DND-41 (cell line): ENCODE measurements around the gene CITED2.
"Not testable (repeated sequence)": the region's sequence is repeated elsewhere in the genome, so short reads cannot be mapped to it uniquely, and the experiment has no call there.

Experiments used
- ATAC-seq: fragments of 200-7000 bp; cut with Tn5 transposase; 3 replicates; pipeline ENCODE4 v1.9.1; 2021; ENCODE audit warnings: low read depth; ENCODE audit not compliant: insufficient read depth
- DNase-seq: peaks from one replicate; pipeline ENCODE4 v3.0.0-alpha.2; 2020
- H2AFZ ChIP-seq: 2 replicates; pipeline ENCODE4 v1.6.0; 2012; ENCODE audit warnings: low read depth, low read length
- H3K27ac ChIP-seq: 2 replicates; pipeline ENCODE4 v1.5.1; 2012; ENCODE audit warnings: low read length, inconsistent platforms
- H3K27me3 ChIP-seq: fragments of 200-600 bp; sonication (generic); 2 replicates; pipeline ENCODE4 v1.6.0; 2012; ENCODE audit warnings: low read length, mild to moderate bottlenecking, inconsistent platforms; ENCODE audit not compliant: insufficient read depth, poor library complexity
- H3K36me3 ChIP-seq: 2 replicates; pipeline ENCODE4 v1.5.1; 2012; ENCODE audit warnings: low read length, inconsistent platforms; ENCODE audit not compliant: insufficient read depth
- H3K4me1 ChIP-seq: 2 replicates; pipeline ENCODE4 v1.5.1; 2012; ENCODE audit warnings: mild to moderate bottlenecking, low read length; ENCODE audit not compliant: insufficient read depth
- H3K4me2 ChIP-seq: 2 replicates; pipeline ENCODE4 v1.6.0; 2012; ENCODE audit warnings: mild to moderate bottlenecking, moderate library complexity, low read length, inconsistent platforms; ENCODE audit not compliant: insufficient read depth
- H3K4me3 ChIP-seq, 2 experiments: fragments of 200-600 bp in 1 of 2; shearing (Covaris generic) in 1 of 2; 2 replicates each; pipeline ENCODE4 v1.5.1; 2012 to 2016; ENCODE audit warnings: inconsistent platforms in 2 of 2, low read length in 2 of 2, mild to moderate bottlenecking in 2 of 2, low read depth in 1 of 2, moderate library complexity in 1 of 2
- H3K79me2 ChIP-seq: 2 replicates; pipeline ENCODE4 v1.6.0; 2012; ENCODE audit warnings: low read length, inconsistent platforms; ENCODE audit not compliant: insufficient read depth
- H3K9ac ChIP-seq: 2 replicates; pipeline ENCODE4 v1.6.0; 2012; ENCODE audit warnings: low read depth, mild to moderate bottlenecking, inconsistent platforms, low read length, moderate library complexity
- H3K9me3 ChIP-seq: 2 replicates; pipeline ENCODE4 v1.5.1; 2012; ENCODE audit warnings: low read length, moderate library complexity, mild to moderate bottlenecking, inconsistent platforms; ENCODE audit not compliant: insufficient read depth, severe bottlenecking
- H4K20me1 ChIP-seq: 2 replicates; pipeline ENCODE4 v1.6.0; 2012; ENCODE audit warnings: low read length; ENCODE audit not compliant: insufficient read depth
- CTCF ChIP-seq: IDR thresholded peaks from 2 replicates; pipeline ENCODE4 v1.5.1; 2012; ENCODE audit warnings: borderline replicate concordance, low read length, moderate library complexity, mild to moderate bottlenecking; ENCODE audit not compliant: poor library complexity, severe bottlenecking; ENCODE audit errors: extremely low read depth
- EZH2 ChIP-seq: IDR thresholded peaks from 3 replicates; pipeline ENCODE4 v1.6.1; 2012; ENCODE audit warnings: borderline replicate concordance, low read depth, mild to moderate bottlenecking, moderate library complexity, low read length, inconsistent platforms; ENCODE audit not compliant: severe bottlenecking

The CITED2 gene

DNA sequence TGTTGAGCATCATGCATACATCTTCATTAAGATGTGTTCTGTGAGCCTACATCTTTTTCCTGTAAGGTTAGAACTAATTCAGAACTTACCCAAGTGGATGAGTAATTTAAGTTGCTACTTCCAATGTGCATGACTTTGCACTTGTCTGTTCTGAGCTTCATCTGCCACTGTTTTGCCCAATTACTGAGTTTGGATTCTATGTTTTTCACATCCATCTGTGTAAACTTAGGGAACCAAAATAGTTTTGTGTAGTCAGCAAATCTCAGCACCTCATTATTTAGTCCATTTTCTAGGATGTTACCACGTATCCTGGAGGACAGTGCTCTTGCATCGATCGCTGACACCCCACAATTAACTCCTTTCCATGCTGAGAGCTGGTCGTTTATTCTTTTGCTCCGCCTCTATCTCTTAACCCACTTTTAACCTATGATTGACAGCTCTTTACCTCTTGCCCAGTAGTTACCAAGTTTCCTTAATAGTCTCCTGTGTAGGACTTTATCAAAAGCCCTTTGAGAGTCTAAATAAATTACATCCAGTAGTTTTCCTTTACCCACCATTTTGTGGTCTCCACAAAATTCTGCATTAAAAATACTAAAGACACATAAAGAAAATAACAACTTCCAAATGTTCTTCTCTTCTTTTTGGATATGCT is 44.2 kb upstream of the CITED2 start:
- Histone ChIP-seq H3K27me3 (peaks cover 14% of the 10 kb centered on the region), H4K20me1 (no peaks in the 10 kb centered on the region), H3K36me3 (no peaks in the 10 kb centered on the region), H3K9ac (no peak overlapping the region), H3K4me1 (no peaks in the 10 kb centered on the region), H3K9me3 (no peaks in the 10 kb centered on the region), H3K27ac (no peak overlapping the region), H3K79me2 (no peaks in the 10 kb centered on the region), H3K4me3 (no peak overlapping the region), H2AFZ (no peak overlapping the region), H3K4me2 (no peak overlapping the region)
- no peak for ATAC-seq
- no peak for DNase-seq
- TF ChIP-seq CTCF (no peak), EZH2 (no peak)

DNA sequence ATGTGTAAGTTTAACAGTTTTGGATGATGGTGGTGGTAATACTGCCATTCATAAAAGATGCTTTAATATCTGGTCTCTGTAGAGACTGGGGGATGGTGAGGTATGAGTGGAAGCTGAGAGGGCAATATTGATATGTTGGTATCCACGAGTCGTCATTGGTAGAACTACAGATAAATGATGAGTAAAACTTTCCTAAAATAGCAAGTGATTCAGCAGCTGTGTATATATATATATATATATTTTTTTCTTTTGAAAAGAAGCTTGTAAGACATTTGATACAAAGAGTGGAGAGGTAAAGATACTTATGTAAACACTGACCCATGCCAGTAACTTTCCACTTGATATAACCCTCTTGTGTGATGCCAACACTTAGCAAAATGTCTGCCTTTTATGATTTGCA is 41.7 kb upstream of the CITED2 start:
- no peak for DNase-seq
- Histone ChIP-seq H3K79me2 (no peaks in the 10 kb centered on the region), H3K27ac (no peak overlapping the region), H3K4me1 (no peaks in the 10 kb centered on the region), H3K36me3 (no peaks in the 10 kb centered on the region), H3K4me3 (no peak overlapping the region), H4K20me1 (no peaks in the 10 kb centered on the region), H2AFZ (no peak overlapping the region), H3K27me3 (peaks cover 14% of the 10 kb centered on the region), H3K4me2 (no peak overlapping the region), H3K9me3 (no peaks in the 10 kb centered on the region), H3K9ac (no peak overlapping the region)
- no peak for ATAC-seq
- TF ChIP-seq CTCF, result no peak
- TF ChIP-seq EZH2, result no peak

GRCh38 chr6:139415365-139415764 is 40.9 kb upstream of the CITED2 start:
- Histone ChIP-seq H3K9ac (no peak overlapping the region), H3K4me2 (no peak overlapping the region), H3K4me3 (no peak overlapping the region), H3K79me2 (no peaks in the 10 kb centered on the region), H3K27ac (no peak overlapping the region), H4K20me1 (no peaks in the 10 kb centered on the region), H3K36me3 (no peaks in the 10 kb centered on the region), H3K27me3 (peaks cover 14% of the 10 kb centered on the region), H3K4me1 (no peaks in the 10 kb centered on the region), H3K9me3 (no peaks in the 10 kb centered on the region), H2AFZ (no peak overlapping the region)
- DNase-seq, result no peak
- no peak for ATAC-seq
- TF ChIP-seq CTCF (no peak), EZH2 (no peak)

- H4K20me1 ChIP-seq, H3K4me2 ChIP-seq, ATAC-seq, H3K9ac ChIP-seq, H3K9me3 ChIP-seq, H3K36me3 ChIP-seq, H3K27me3 ChIP-seq, H3K27ac ChIP-seq, DNase-seq, H2AFZ ChIP-seq, H3K4me1 ChIP-seq, H3K4me3 ChIP-seq, H3K79me2 ChIP-seq: not testable (repeated sequence)
These were observed 37.7 kb upstream of the CITED2 start for GRCh38 chr6:139412103-139412502.
